Urinary bladder (tissue), 4 donors: ENCODE measurements around the gene TCEANC2. TPM values are rescaled to one million over a fixed set of nuclear protein-coding genes. Genes with fewer than 3 reads are reported as not detected.

Experiments used
- DNase-seq: peaks from one replicate; pipeline ENCODE4 v3.0.0-alpha.2; 2015; ENCODE audit errors: extremely low spot score
- H3K27ac ChIP-seq: one replicate; pipeline ENCODE4 v1.5.1; 2013; ENCODE audit warnings: low read depth, mild to moderate bottlenecking, moderate library complexity
- H3K36me3 ChIP-seq: one replicate; pipeline ENCODE4 v1.6.1; 2013; ENCODE audit warnings: mild to moderate bottlenecking, moderate library complexity; ENCODE audit not compliant: insufficient read depth
- H3K4me1 ChIP-seq: one replicate; pipeline ENCODE4 v1.6.1; 2013; ENCODE audit warnings: mild to moderate bottlenecking, moderate library complexity; ENCODE audit not compliant: insufficient read depth
- H3K4me3 ChIP-seq: one replicate; pipeline ENCODE4 v1.5.1; 2013; ENCODE audit warnings: low read depth, low read length
- WGBS: extraction: QIAGEN DNeasy Blood & Tissue Kit; methylation state at CpG from one replicate; pipeline ENCODE4 v1.1.7; 2013; 5-methylcytosine and 5-hydroxymethylcytosine counted together
- polyA plus RNA-seq: library from polyadenylated mRNA; stranded (reverse); fragments of 200-250 nt; gene quantifications from one replicate; pipeline ENCODE4 v1.2.3, GENCODE V29; 2013
- small RNA-seq: library from RNA; depleted of rRNA; stranded (forward); fragments of <200 nt; gene quantifications from one replicate; pipeline ENCODE3, GENCODE V24; 2014
- total RNA-seq: library from RNA; depleted of rRNA; stranded (reverse); fragments of >200 nt; gene quantifications from one replicate; pipeline ENCODE4 v1.2.3, GENCODE V29; 2014
- donor health status: healthy with polysubstance abuse.
- donor health status: healthy.

The TCEANC2 gene
- total and polyA plus RNA-seq, 2 donors, result 3.4 to 7.6 TPM

DNA sequence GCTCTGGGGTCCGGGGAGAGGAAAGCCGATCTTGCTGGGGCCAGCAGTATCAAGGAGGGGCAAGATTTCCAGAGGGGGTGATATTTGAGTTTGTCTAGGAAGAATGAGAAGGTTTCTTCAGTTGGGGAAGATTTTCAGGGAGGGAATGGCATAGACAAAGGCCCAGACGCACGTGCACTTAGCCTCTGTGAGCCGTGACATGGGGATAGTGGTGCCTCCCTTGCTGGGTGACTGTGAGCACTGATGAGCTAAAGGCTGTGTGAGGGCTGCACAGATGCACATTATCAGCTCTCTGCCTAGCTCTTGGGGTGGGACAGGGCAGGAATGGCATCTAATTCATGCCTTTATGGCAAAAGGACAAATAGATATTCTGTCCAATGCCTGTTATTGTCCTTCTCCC, 97.6 kb downstream of the TCEANC2 start:
- DNase-seq, result no peak
- no peak overlapping the region for H3K27ac ChIP-seq
- no peaks in the 10 kb centered on the region for H3K4me1 ChIP-seq
- WGBS, result 83% methylated on average over 5 of the region's 5 CpGs
- H3K4me3 ChIP-seq, result no peak overlapping the region
- H3K36me3 ChIP-seq, result no peaks in the 10 kb centered on the region

DNA sequence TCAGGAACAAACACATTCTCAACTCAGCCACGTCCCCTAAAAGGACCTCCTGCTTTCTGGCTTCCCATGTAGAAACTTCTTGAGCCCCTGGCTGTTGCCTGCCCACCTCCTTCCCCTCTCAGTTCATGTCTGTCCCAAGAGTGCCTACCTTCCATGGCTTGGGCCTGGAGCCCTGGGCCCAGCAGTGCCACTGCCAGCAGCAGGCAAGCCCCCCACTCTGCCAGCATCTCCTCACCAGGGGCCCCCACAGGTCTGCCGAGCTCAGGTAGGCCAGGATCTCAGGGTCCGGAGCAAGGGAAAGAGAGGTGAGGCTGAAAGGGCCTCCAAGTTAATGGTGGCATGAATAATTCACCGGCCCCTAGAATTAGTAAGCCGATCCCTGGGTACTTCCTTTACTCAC, 99.3 kb downstream of the TCEANC2 start, which contains the start of gene CDCP2:
Gene CDCP2, minus strand, starts transcription at position 305 of the 400 bp plus-strand sequence. Its CDS starts 78 bp downstream, at position 227.
- Histone ChIP-seq H3K4me3 (no peak within 1 kb of the TSS), H3K27ac (no peak within 1 kb of the TSS), H3K36me3 (no peaks in the 10 kb centered on the region), H3K4me1 (no peaks in the 10 kb centered on the region)
- WGBS, result 94% methylated on average over 5 of the region's 5 CpGs
- DNase-seq, result no peak

DNA sequence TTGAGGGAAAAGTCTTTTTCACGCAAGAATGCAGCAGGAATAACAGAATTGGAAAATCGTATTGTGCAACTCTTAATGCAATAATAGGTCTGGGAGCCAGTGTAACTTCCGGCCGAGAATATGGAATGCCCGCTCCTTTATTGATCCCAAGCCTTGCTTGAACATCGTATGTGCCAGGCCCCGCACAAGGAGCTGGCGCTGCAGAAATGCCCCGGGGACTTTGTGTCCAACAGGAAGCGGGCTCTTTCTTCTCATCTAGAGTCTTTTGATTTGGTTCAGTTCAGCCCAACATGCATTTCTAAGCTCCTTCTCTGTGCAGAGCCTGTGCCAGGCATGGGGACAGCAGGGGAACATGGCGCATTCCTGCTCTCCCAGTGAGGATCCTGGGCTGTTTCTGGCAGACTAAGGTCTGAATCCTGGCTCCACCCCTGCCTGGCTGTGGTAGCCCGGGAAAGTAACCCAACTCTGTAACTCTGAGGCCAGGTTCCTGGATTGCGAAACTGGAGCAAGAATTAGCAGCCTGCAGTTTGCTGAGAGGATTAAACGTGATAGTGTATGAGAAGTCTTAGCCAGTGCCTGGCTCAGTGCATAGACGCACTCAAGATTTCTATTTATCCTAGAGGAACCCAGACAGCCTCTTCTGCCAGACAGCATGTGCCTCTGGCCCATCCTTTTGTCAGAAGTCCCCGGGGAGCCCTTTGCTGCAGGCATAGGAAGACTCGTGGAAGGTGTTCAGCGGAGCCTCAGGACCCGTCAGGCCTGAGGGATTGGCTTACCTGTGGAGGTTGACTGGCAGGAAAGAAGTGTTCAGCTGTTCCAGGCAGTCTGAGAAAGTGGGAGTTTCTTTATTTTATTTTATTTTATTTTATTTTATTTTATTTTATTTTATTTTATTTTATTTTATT, 100.4 kb downstream of the TCEANC2 start:
- Histone ChIP-seq H3K4me1 (no peaks in the 10 kb centered on the region), H3K27ac (no peak overlapping the region), H3K36me3 (no peaks in the 10 kb centered on the region), H3K4me3 (no peak overlapping the region)
- 52% methylated on average over 19 of the region's 19 CpGs for WGBS
- DNase-seq, result no peak

Small RNA genes lying within 50 kb of the gene (small RNA-seq; reads per million reads assigned to genes)
- gene AL353898.1 (not detected), gene AL353898.2 (not detected)

Other genes with a start within 250 kb of the TCEANC2 start
- 28.7 TPM for gene NDC1, start 215.3 kb upstream of the TCEANC2 start, total RNA-seq
- gene NDC1, start 215.3 kb upstream of the TCEANC2 start, polyA plus RNA-seq, result 6.6 TPM
- gene YIPF1, start 163.8 kb upstream of the TCEANC2 start, total RNA-seq, result 18.1 TPM
- 24.8 TPM for gene YIPF1, start 163.8 kb upstream of the TCEANC2 start, polyA plus RNA-seq
- gene DIO1, start 159.4 kb upstream of the TCEANC2 start, total RNA-seq, result not detected
- 0.08 TPM for gene DIO1, start 159.4 kb upstream of the TCEANC2 start, polyA plus RNA-seq
- 63.7 TPM for gene IFT25, start 107.9 kb upstream of the TCEANC2 start, total RNA-seq
- gene IFT25, start 107.9 kb upstream of the TCEANC2 start, polyA plus RNA-seq, result 24.0 TPM
- 17.3 TPM for gene LRRC42, start 107.3 kb upstream of the TCEANC2 start, total RNA-seq
- gene LRRC42, start 107.3 kb upstream of the TCEANC2 start, polyA plus RNA-seq, result 19.3 TPM
- gene LDLRAD1, start 35.4 kb upstream of the TCEANC2 start, total RNA-seq, result not detected
- not detected for gene LDLRAD1, start 35.4 kb upstream of the TCEANC2 start, polyA plus RNA-seq
- gene TMEM59, start 404 bp upstream of the TCEANC2 start, total RNA-seq, result 276 TPM
- 398 TPM for gene TMEM59, start 404 bp upstream of the TCEANC2 start, polyA plus RNA-seq
- gene CDCP2, start 99.4 kb downstream of the TCEANC2 start, total RNA-seq, result not detected
- gene CDCP2, start 99.4 kb downstream of the TCEANC2 start, polyA plus RNA-seq, result not detected
- gene CYB5RL, start 146.4 kb downstream of the TCEANC2 start, total RNA-seq, result 6.6 TPM
- 3.8 TPM for gene CYB5RL, start 146.4 kb downstream of the TCEANC2 start, polyA plus RNA-seq
- gene MRPL37, start 146.6 kb downstream of the TCEANC2 start, total RNA-seq, result 18.8 TPM
- gene MRPL37, start 146.6 kb downstream of the TCEANC2 start, polyA plus RNA-seq, result 48.9 TPM